ENCODE data around the gene CARF.
A peak's percentile ranks its signal among the peaks of the same experiment; 100 is the strongest.
"Not testable (repeated sequence)": the region's sequence is repeated elsewhere in the genome, so short reads cannot be mapped to it uniquely, and the experiment has no call there.

The CARF gene, protein sequence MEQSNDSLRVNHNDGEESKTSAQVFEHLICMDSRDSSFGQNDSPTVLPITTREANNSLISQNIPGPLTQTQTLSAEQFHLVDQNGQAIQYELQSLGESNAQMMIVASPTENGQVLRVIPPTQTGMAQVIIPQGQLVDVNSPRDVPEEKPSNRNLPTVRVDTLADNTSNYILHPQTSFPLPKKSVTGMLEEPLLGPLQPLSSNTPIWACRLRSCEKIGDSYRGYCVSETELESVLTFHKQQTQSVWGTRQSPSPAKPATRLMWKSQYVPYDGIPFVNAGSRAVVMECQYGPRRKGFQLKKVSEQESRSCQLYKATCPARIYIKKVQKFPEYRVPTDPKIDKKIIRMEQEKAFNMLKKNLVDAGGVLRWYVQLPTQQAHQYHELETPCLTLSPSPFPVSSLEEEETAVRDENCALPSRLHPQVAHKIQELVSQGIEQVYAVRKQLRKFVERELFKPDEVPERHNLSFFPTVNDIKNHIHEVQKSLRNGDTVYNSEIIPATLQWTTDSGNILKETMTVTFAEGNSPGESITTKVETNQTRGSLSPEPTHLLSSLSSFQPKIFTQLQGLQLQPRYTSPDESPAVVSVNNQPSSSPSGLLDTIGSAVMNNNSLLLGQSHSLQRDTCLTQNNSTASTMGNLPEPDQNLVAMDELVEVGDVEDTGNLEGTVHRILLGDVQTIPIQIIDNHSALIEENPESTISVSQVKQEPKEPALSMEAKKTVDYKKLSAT

DNA sequence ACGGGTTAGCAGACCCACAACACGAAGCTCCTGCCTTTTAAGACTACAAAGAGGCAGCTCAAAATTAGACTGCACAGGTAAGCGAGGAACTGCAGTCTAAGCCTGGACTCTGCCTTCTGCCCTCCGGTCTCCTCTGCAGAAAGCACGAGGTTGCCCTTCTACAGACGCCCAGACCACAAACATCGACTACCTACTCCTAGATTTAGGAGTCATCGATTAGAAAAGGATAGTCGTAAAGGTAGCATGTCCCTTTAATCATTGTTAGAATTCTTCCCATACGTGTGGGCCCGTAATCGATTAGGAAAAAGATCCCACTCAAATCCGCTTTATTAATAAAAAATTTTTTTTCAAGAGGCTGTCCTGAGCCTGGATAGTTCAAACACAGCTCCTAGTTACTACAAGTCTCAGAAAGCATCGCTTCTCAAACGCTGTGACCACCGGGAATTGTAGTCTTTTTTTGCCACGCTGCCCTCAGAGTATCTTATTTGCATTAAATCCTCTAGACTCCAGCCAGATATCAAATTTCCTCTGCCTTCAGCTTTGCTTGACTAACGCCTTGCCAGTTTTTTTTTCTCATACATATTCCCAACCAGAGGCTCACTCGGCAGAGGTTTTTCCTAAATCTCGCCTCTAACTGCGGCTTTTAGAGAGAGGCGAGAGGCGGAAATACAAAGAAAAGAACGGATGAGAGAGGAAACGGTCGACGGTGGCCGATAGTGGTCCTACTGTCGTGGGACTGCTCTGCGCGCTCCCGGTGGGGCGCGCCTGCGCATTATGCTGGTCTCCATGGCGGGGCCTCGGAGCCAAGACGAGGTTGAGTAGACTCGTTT is at the start of gene CARF, which contains the start of gene WDR12:
CARF (plus strand) TSS at position 764 of the 830 bp plus-strand sequence. CDS start 29,628 bp downstream, outside the sequence.
WDR12 (minus strand) TSS at position 162 of the 830 bp plus-strand sequence. CDS start 197 bp downstream, outside the sequence.
- peak; percentile 20 to 97 (median 90) for DNase-seq

DNA sequence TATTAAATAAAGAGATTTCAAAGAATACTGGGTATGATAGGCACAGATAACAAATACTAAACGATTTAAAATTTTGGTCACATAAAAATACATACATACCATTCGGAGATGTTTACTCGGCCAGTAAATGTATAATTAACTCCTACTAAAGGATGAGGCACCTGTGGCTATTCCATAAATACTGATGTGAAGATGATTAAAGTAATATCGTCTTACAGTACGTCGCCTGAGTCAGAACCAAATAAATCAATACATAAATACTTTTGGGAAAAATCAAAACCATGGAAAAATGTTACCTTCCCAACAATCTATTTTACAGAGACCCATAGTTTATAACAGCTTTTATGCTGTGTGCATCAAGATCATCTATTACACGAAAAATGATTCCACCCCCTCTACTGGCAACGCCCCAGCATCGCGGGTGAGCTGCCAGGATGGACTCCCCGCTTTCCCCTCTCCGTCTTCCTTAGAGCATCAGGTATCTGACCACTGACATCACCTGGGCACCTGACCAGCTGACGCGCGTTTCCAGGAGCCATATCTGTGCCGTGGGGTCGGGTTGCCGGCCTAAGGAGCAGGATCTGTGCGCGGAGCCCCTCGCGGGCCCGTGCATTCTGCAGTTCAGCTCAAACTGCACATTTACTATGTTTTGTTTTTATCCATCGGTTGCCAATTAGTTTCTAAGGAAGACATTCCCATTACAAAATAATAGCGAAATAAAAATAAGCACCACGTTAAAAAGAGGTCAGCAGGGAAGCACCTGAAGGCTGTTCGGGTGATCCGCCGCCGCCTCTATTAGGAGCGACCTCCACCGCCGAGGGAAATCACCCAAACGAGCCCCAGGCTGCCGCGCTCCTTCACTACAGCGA is 41.4 kb upstream of the CARF start:
- DNase-seq: peak in 12 of 14 donors; percentile 24 to 89 (median 38)

DNA sequence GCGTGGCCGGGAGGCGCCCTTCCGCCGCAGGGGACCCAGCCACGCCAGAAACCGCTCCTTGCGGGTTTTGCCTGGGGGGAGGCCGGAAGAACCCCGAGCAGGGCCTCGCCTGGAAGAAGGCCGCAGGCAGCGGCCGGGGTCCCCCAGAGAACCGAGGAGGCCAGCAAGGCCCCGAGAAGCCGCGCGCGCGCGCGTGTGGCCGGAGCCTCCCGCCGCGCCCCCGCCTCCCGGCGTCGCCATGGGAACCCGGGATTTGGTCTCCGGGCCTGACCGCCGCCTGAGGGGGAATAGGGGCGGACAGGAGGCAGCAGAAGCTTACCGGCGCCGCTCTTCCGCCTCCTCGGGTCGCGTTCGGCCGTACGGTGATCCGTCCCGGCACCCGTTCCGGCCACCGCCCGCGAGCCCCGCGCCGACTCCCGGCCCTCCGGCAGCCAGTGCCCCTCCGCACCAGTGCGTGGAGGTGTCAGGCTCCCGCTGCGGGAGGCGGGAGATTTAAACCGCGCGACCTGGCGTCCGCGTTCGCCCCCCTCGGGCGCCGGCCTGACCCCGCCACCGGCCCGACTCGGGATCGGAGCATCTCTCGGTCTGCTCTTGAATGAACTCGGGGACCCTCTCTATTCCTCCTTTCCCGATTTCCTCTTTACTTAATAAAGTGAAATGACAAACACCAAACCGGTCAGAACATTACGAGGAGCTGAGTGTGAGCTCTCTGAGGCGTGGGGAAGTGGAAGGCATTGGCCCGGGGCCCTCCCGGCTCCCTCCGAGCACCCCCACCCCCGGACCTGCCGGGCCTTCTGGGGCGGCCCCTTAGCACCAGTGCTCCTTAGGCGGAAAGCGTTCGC is 40.6 kb upstream of the CARF start, which contains the start of gene ICA1L:
ICA1L (minus strand) TSS at position 467 of the 842 bp plus-strand sequence. CDS start 42,757 bp downstream, outside the sequence.
- DNase-seq: peak in 12 of 14 donors; percentile 39 to 86 (median 64)

DNA sequence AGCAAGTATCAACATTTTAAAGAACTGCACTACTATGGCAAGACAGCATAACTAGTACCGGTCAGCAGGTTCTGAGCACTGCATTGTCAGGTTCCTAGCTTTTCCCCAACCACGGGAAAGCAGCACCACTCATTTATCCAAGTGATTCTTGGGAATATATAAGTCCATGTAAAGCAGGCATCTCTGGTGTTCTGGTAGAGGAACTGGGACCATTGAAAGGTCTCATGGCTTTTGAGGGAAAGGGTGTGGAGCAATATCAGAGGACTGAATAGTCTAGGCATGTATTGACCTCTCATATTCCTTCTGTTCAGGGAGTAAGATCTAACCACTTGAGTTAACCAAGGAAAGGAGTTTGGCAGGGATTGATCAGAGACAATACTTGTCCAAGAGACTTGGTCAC is 34.4 kb upstream of the CARF start:
- DNase-seq: peak in 1 of 14 donors; percentile 0

DNA sequence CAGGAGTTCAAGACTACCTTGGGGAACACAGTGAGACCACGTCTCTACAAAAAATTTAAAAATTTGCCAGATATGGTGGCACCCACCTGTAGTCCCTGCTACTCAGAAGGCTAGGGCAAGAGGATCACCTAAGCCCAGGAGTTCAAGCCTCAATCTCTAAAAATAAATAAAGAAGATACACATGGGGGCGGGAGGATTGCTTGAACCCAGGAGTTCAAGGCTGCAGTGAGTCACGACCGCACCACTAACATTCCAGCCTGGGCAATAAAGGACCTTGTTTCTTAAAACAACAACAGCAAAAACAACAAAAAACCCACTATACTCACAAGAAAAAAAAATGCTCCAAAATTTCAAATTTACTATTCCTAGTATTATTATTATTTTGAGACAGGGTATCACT is 30.5 kb upstream of the CARF start:
- DNase-seq: no peak

DNA sequence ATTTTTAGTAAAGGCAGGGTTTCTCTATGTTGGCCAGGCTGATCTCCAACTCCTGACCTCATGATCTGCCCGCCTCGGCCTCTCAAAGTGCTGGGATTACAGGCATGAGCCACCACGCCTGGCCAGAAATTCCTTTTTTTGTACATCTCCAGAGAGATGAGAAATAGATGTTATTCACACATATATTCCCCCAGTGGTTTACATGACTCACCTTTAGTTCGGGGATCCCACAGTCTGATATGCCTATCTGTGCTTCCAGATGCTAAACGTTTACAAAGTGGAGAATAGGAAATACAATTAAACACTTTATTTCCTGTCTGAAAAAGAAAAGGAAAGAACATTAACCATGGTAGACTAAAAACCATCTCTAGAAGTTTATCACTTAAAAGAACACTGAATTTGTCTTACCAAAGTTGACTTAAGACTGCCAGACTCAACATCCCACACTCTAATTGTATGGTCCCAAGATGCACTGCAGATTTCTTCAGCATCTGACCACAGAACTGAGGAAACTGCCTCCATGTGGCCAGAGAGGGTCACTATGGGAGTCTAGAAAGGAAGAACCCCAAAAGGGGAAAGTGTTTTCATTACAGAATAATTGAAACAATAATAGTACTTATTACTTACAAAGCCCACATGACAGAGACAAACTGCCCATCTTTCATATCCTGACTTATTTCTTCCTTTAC is 27.9 kb upstream of the CARF start:
- no peak for DNase-seq

DNA sequence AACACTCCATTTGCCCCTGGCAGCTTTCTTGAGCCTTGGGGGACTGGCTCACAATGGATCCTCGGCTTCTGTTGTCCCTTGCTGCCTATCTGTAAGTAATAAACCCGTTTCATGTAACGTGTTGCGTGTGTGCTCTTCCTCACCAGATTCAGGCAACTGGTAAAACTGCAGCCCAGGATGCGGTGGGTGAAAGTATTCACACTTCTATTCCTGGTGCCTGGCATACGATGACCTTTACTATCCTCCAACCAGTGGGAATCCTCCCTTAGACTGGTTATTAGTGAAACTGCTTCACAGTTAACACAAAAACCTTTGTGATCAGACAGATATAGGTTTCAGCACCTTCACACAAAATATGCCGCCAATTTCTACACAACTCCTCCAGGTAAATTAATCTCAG is 26.9 kb upstream of the CARF start:
- DNase-seq: no peak

DNA sequence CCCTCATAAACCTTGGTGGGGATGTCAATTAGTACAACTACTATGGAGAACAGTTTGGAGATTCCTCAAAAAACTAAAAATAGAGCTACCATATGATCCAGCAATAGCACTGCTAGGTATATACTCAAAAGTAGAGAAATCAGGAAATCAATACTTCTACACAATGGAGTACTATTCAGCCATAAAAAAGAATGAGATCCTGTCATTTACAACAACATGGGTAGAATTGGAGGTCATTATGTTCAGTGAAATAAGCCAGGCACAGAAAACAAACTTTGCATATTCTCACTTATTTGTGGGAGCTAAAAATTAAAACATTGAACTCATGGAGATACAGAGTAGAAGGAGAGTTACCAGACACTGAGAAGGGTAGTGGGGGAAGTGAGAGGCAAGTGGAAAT is 6.6 kb upstream of the CARF start:
- DNase-seq: not testable (repeated sequence)

DNA sequence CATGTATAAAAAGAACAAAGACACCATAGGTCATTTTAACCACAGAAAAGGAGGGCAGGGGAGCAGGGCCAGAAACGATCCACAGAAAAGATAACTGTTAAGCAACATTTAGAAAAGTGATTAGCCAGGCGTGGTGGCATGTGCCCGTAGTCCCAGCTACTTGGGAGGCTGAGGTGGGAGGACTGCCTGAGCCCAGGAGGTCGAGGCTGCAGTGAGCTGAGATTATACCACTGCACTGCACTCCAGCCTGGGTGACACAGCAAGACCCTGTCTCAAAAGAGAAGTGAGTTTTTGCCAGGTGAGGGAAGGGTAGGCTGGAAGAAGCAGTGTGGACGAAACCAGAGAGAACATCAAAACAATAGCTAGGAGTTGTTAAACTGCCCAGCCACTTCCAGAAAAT is 3.9 kb upstream of the CARF start:
- DNase-seq: no peak

DNA sequence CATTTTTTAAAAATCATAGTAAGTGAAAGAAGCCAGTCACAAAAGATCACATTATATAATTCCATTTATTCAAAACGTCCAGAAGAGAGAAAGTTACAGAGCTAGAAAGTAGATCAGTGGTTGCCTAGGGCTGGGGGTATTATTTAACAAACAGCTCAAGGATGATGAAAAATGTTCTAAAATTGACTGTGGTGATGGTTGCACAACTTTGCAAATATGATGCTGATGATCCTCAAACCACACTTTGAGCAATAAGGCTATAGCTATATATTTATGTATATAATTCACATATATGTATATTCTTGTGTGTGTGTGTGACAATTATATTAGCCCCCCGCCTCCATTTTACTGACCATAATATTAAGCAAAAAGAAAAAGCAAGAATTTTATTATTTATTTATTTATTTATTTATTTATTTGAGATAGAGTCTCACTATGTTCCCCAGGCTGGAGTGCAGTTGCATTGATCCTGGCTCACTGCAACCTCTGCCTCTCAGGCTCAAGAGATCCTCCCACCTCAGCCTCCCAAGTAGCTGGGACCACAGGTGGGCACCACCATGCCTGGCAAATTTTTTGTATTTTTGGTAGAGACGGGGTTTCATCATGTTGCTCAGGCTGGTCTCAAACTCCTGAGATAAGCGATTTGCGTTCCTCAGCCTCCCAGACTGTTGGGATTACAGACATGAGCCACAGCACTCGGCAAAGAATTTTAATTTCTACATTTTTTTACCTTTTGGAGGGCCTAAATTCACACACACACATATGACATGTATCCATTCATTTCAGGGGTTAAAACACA is 2.5 kb upstream of the CARF start:
- DNase-seq: no peak

DNA sequence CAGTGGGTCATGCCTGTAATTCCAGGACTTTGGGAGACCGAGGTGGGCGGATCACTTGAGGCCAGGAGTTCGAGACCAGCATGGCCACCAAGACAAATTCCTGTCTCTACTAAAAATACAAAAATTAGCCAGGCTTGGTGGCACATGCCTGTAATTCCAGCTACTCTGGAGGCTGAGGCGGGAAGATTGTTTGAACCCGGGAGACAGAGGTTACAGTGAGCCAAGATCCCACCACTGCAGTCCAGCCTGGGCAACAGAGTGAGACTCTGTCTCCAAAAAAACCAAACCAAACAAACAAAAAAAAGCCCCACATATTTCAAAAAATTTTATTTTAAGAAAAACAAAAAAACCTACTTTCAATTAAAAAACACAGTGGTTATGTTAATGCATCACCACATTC is 1.8 kb upstream of the CARF start:
- not testable (repeated sequence) for DNase-seq

DNA sequence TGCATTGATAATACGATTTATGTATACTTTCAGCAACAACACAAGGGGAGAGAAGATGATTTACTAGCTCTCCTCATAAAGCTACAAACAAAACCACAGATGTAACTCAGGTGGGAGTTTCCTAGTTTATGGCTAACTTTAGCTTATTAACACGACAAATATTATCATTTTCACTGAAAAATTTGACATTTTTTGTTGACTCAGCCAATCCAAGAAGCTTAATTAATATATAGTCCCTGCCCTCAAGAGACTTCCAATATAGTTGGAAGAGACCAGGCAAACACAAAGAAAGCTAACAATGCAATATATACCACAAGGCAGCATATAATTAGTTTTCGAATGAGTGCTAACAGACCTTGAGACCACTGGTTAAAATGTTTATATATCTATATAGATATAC is 1.4 kb upstream of the CARF start:
- no peak for DNase-seq

DNA sequence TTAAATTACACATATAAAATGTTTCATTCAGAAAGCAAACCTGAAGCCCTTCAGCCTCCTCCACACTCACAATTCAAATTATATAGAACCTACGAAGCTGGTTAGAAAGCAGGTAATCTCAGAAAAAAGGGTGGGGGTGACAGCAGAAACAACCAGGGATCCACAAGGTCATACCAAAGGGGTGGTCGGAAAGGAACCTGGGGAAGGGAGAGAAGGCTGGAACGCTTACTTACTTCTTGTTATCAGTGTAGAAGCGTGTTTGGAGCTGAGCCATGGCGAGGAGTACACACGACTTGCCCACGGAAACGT is 918 bp upstream of the CARF start:
- no peak for DNase-seq

DNA sequence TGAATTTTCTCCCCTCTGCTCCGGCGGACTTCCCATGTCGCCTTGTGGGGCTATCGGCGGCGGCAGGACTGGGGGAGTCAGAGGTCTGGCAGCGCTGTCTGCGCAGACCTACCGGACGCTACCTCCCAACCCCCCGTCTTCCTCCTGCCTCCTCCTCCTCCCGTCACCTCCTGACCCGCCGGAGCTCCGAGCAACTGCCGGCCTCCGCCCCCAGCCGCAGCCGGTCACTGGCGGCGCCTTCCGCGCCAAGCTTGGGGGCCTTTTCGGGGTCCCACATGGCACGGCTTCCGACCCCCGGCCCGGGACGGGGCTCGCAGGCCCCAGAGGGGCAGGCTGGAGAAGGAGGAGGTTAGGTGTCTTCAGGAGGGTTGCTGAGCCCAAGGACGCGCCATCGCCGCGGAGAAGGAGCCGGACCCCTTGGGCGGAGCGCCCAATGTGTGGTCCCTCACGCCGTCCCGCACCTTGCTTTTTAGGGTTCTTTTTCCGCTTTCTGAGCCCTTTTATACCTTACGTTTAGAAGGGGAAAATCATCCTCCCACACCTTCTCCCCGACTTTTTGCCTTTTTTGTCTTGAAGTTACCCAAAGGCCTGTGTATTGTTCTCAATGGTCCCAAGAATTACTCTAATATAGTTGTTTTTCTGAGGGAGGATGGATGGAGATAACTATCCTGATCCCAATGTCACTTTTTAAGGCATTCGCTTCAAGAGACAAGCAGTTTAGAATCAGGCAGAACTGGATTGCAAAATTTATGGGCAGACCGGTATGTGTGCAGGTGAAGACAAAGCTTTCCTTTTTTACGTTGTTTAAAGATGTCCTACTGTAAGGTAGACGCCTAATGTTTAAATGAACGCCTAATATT is 497 bp downstream of the CARF start:
- peak in 1 of 14 donors; percentile 9 for DNase-seq

DNA sequence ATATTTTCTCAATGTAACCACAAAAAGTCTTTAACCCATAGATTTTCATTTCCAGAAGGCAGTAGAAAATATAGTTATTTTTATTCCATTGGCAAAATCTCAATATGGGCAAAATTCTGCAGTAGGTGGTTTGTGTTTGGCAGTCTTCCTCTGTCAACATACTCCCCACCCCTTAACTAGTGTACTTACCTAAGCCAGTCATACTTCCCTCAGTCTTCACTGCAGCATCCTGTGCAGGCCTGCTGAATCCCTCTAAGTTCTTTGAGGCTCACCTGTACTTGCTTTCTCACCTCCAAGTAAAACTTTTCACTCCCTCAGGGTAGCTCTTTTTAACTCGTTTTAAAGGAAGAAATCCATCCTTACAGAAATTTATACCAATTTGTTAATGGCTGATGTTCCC is 6.8 kb downstream of the CARF start:
- no peak for DNase-seq

DNA sequence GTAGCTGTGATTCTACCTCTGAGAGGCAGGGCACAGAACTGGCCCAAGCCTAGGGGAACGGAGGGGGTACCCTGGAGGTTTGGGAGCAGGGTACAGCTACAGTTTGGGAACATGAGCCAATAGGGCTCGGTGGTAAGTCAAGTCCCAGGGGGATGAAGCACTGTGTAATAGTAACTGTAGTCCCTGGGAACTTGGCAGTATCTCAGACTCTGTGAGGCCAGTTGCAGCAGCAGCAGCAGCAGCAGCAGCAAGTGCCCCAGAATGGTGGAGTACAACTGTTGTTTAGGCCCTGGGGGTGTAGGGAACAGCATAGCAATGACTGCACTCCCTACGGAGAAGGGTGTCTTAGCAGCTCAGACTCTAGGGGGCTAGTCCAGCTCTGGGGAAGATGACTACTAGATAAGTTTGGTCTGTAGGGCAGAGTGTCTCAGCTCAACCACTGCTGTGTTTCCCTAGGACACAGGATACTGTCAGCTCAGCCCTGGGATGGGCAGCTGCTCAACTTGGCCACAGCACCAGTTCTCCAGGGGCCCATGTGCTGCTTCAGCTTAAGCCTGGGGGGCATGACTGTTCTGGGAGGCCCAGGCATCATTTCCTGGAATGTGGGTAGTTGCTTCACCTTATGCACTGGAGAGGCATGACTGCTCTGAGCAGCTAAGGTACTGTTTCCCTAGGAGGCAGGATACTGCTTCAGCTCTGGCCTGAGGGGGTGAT is 20.5 kb downstream of the CARF start:
- no peak for DNase-seq

DNA sequence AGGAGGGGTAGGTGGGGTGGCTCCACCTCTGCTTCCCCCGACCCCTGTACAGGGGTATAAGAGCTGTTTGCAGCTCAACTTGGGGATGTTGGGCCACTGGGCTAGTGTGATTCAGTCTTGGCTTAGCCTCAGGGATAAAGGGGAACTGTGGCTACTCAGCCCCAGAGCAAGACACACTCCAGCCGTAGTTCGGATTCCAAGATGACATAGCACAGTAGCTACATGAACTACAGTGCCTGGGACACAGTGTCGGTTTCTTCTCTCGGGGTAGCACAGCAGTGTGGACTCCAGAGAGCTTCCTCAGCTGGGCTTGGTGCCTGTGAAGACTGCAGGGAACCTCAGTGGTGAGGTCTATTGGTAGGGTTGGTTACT is 21.1 kb downstream of the CARF start:
- no peak for DNase-seq

DNA sequence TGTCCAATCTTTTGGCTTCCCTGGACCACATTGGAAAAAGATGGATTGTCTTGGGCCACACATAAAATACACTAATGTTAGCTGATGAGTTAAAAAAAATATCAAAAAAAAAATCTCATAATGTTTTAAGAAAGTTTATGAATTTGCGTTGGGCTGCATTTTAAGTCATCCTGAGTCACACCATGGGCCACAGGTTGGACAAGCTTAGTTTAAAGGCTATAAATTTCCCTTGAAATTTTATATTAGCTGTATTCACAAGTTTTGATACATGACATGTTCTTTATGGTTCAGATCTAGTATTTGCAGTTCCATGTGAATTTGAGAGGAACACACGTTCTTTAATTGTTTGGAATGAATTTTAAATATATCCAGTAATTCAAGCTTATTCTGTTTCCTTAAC is 21.9 kb downstream of the CARF start:
- no peak for DNase-seq

All from C1 segment of cervical spinal cord (tissue), 14 donors.